ENCODE measurements around the gene PPP4C.

DNA sequence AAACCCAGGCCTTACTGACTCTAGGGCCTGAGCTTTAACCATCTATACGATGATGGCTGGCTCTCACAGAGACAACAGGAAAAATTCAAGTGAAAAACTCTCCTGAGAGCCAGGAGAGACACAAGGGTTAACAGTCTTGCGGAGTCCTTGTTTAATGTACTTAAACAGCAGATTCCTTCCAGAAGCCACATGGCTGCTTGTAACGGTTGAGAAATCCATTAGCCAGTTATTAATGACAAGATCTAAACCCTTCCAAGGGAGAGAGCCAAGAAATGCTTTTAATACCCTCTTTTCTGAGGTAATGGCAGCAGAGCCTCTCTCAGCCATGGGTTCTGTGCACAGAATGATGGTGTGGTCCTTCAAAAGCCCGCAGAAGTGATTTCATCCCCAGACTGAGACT, 15.4 kb upstream of the PPP4C start:
- TF ChIP-seq, protein P1, sequence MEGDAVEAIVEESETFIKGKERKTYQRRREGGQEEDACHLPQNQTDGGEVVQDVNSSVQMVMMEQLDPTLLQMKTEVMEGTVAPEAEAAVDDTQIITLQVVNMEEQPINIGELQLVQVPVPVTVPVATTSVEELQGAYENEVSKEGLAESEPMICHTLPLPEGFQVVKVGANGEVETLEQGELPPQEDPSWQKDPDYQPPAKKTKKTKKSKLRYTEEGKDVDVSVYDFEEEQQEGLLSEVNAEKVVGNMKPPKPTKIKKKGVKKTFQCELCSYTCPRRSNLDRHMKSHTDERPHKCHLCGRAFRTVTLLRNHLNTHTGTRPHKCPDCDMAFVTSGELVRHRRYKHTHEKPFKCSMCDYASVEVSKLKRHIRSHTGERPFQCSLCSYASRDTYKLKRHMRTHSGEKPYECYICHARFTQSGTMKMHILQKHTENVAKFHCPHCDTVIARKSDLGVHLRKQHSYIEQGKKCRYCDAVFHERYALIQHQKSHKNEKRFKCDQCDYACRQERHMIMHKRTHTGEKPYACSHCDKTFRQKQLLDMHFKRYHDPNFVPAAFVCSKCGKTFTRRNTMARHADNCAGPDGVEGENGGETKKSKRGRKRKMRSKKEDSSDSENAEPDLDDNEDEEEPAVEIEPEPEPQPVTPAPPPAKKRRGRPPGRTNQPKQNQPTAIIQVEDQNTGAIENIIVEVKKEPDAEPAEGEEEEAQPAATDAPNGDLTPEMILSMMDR (IDR thresholded peaks at IDR 0.05), result no peak
- no peak for TF ChIP-seq POLR2A (IDR thresholded peaks at IDR 0.05)

All from body of pancreas (tissue), 4 donors.